GM12878 (cell line): ENCODE results near the gene RMP24.

ENCODE experiments used
- ATAC-seq: fragments of 200-7000 bp; cut with Tn5 transposase; 3 replicates; pipeline ENCODE4 v1.9.1; 2020; ENCODE audit warnings: mild to moderate bottlenecking, moderate library complexity
- BruUV-seq: library from RNA; stranded (reverse); fragments of 400-500 nt; replicated peaks from 2 replicates; lab custom pipeline; 2021; lab: Mats Ljungman, UMichigan
- CTCF ChIA-PET: fragments of 300-600 bp; sonication (Branson Sonifier 250); formaldehyde crosslinking; extraction: SDS; loops from one replicate; lab custom pipeline; 2021; ENCODE audit warnings: inconsistent platforms; lab: Yijun Ruan, JAX
- POLR2A ChIA-PET: fragments of 350-600 bp; formaldehyde crosslinking; extraction: SDS; loops from one replicate; lab custom pipeline; 2021; ENCODE audit warnings: inconsistent platforms; lab: Charles Lee
- RAD21 ChIA-PET: fragments of 300-600 bp; sonication (Branson Sonifier 250); formaldehyde crosslinking; loops from one replicate; lab custom pipeline; 2023; ENCODE audit warnings: antibody characterized with exemption; ENCODE audit not compliant: unreplicated experiment; lab: Charles Lee
- SMC1A ChIA-PET: fragments of 300-600 bp; sonication (Branson Sonifier 250); formaldehyde crosslinking; loops from one replicate; lab custom pipeline; 2023; ENCODE audit not compliant: unreplicated experiment, uncharacterized antibody; lab: Charles Lee
- DNase-seq: peaks from one replicate; pipeline ENCODE4 v3.0.0-alpha.2; 2011; ENCODE audit warnings: low read depth, low spot score
- FAIRE-seq: peaks from 3 replicates; lab custom pipeline; 2011; peaks lifted over from hg19 to GRCh38; lab: Jason Lieb, UNC
- H2AFZ ChIP-seq: 2 replicates; pipeline ENCODE4 v1.6.0; 2011; ENCODE audit warnings: low read depth, low read length, control low read depth; ENCODE audit not compliant: control insufficient read depth
- H3K27ac ChIP-seq: 2 replicates; pipeline ENCODE4 v1.5.1; 2011; ENCODE audit warnings: control low read depth; ENCODE audit not compliant: control insufficient read depth, insufficient read depth
- H3K27me3 ChIP-seq, 2 experiments: replicated peaks in 1 of 2; 2 replicates each; pipeline versions ENCODE4 v1.6.0 to v1.6.1; 2011; ENCODE audit warnings: low read length in 1 of 2; ENCODE audit not compliant: control insufficient read depth in 2 of 2, insufficient read depth in 2 of 2
- H3K36me3 ChIP-seq, 2 experiments: 2 replicates each; pipeline ENCODE4 v1.5.1; 2011; ENCODE audit warnings: low read length in 1 of 2; ENCODE audit not compliant: control insufficient read depth in 2 of 2, insufficient read depth in 2 of 2
- H3K4me1 ChIP-seq: 2 replicates; pipeline ENCODE4 v1.6.1; 2011; ENCODE audit warnings: mild to moderate bottlenecking, low read length, moderate library complexity, mixed read lengths; ENCODE audit not compliant: control insufficient read depth, insufficient read depth
- H3K4me2 ChIP-seq: 2 replicates; pipeline ENCODE4 v1.6.0; 2011; ENCODE audit warnings: control low read depth; ENCODE audit not compliant: control insufficient read depth, insufficient read depth
- H3K4me3 ChIP-seq: fragments of 200-600 bp; sonication (generic); 2 replicates; pipeline ENCODE4 v1.5.1; 2016
- H3K79me2 ChIP-seq: 2 replicates; pipeline ENCODE4 v1.6.0; 2011; ENCODE audit warnings: low read length; ENCODE audit not compliant: control insufficient read depth, insufficient read depth
- H3K9ac ChIP-seq: 2 replicates; pipeline ENCODE4 v1.8.0; 2011; ENCODE audit warnings: low read length, control low read depth, mixed read lengths; ENCODE audit not compliant: control insufficient read depth, insufficient read depth
- H3K9me3 ChIP-seq: replicated peaks from 3 replicates; pipeline ENCODE4 v1.5.1; 2011; ENCODE audit warnings: mild to moderate bottlenecking, low read length; ENCODE audit not compliant: control insufficient read depth, insufficient read depth
- H4K20me1 ChIP-seq: 2 replicates; pipeline ENCODE4 v1.6.0; 2011; ENCODE audit not compliant: control insufficient read depth, insufficient read depth
- BCL11A ChIP-seq: IDR thresholded peaks from 2 replicates; pipeline ENCODE4 v1.6.1; 2011; ENCODE audit warnings: low read depth, low read length
- PAX8 ChIP-seq: fragments of 450-650 bp; IDR thresholded peaks from 2 replicates; pipeline ENCODE4 v1.6.1; 2017; ENCODE audit warnings: mild to moderate bottlenecking, moderate library complexity
- SIN3A ChIP-seq: IDR thresholded peaks from 2 replicates; pipeline ENCODE4 v1.6.1; 2012; ENCODE audit warnings: low read depth, low read length, improper control_type of control experiment
- STAT1 ChIP-seq: fragments of 450-650 bp; conservative IDR thresholded peaks from 2 replicates; pipeline ENCODE4 v1.6.1; 2014; ENCODE audit warnings: antibody characterized with exemption, mild to moderate bottlenecking
- WGBS: methylation state at CpG from one replicate; pipeline ENCODE4 v1.1.6; 2016; ENCODE audit warnings: low lambda C conversion rate; ENCODE audit not compliant: insufficient replicate concordance, insufficient coverage; ENCODE audit errors: missing lambda C conversion rate; 5-methylcytosine and 5-hydroxymethylcytosine counted together
- in situ Hi-C: fragments of 300-500 bp; cut with MboI; formaldehyde crosslinking; loops from 9 replicates; pipeline ENCODE4 v1.14.3; 2018; ENCODE audit warnings: mixed read lengths
- intact Hi-C: fragments of 100-400 bp; cut with micrococcal nuclease; formaldehyde crosslinking; loops from one replicate; pipeline ENCODE4 v1.14.2; 2022; ENCODE audit not compliant: unreplicated experiment
- TF ChIP-seq, protein P1 (sequence below): IDR thresholded peaks from 2 replicates; pipeline ENCODE4 v1.6.1; 2012; ENCODE audit warnings: low read depth, low read length, improper control_type of control experiment
- TF ChIP-seq, protein P2 (sequence below): fragments of 450-650 bp; IDR thresholded peaks from 2 replicates; pipeline ENCODE4 v1.6.1; 2018; ENCODE audit warnings: borderline replicate concordance, mild to moderate bottlenecking; ENCODE audit not compliant: partially characterized antibody
- TF ChIP-seq, protein P3 (sequence below): IDR thresholded peaks from 2 replicates; pipeline ENCODE4 v1.6.1; 2012; ENCODE audit warnings: mild to moderate bottlenecking, low read depth, low read length

The RMP24 gene

DNA sequence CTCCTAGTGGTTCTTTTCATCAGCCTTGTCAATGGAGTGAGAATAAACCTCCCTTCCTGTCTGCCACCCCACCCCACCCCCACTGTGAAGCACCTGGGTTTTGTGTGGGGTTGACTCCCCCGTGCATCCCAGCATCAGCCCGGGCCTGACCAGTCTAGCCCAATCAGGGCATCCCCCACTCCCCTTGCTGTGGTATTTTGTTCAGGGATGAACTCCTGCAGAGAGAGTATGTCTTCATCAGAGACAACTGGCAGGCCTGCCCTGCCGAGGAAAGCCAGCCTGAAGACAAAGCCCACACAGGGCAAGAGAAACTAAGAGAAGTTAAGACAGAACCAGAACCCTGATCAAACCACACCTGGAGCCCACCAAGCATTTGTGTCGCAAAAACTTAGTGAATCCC is 36.7 kb upstream of the RMP24 start:
- POLR2A ChIA-PET = no interaction called here
- Histone ChIP-seq H3K4me2 (no peak overlapping the region), H3K36me3 (no peaks in the 10 kb centered on the region), H3K27ac (no peak overlapping the region), H4K20me1 (no peaks in the 10 kb centered on the region), H3K9ac (no peak overlapping the region), H2AFZ (no peak overlapping the region), H3K4me1 (no peaks in the 10 kb centered on the region), H3K4me3 (no peak overlapping the region), H3K9me3 (no peaks in the 10 kb centered on the region), H3K79me2 (no peaks in the 10 kb centered on the region), H3K27me3 (no peaks in the 10 kb centered on the region; a peak in 1 of 4 replicates)
- TF ChIP-seq, protein P1, sequence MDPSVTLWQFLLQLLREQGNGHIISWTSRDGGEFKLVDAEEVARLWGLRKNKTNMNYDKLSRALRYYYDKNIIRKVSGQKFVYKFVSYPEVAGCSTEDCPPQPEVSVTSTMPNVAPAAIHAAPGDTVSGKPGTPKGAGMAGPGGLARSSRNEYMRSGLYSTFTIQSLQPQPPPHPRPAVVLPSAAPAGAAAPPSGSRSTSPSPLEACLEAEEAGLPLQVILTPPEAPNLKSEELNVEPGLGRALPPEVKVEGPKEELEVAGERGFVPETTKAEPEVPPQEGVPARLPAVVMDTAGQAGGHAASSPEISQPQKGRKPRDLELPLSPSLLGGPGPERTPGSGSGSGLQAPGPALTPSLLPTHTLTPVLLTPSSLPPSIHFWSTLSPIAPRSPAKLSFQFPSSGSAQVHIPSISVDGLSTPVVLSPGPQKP = no peak
- TF ChIP-seq, protein P2, sequence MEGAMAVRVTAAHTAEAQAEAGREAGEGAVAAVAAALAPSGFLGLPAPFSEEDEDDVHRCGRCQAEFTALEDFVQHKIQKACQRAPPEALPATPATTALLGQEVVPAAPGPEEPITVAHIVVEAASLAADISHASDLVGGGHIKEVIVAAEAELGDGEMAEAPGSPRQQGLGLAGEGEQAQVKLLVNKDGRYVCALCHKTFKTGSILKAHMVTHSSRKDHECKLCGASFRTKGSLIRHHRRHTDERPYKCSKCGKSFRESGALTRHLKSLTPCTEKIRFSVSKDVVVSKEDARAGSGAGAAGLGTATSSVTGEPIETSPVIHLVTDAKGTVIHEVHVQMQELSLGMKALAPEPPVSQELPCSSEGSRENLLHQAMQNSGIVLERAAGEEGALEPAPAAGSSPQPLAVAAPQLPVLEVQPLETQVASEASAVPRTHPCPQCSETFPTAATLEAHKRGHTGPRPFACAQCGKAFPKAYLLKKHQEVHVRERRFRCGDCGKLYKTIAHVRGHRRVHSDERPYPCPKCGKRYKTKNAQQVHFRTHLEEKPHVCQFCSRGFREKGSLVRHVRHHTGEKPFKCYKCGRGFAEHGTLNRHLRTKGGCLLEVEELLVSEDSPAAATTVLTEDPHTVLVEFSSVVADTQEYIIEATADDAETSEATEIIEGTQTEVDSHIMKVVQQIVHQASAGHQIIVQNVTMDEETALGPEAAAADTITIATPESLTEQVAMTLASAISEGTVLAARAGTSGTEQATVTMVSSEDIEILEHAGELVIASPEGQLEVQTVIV = no peak
- TF ChIP-seq SIN3A = no peak
- TF ChIP-seq, protein P3, sequence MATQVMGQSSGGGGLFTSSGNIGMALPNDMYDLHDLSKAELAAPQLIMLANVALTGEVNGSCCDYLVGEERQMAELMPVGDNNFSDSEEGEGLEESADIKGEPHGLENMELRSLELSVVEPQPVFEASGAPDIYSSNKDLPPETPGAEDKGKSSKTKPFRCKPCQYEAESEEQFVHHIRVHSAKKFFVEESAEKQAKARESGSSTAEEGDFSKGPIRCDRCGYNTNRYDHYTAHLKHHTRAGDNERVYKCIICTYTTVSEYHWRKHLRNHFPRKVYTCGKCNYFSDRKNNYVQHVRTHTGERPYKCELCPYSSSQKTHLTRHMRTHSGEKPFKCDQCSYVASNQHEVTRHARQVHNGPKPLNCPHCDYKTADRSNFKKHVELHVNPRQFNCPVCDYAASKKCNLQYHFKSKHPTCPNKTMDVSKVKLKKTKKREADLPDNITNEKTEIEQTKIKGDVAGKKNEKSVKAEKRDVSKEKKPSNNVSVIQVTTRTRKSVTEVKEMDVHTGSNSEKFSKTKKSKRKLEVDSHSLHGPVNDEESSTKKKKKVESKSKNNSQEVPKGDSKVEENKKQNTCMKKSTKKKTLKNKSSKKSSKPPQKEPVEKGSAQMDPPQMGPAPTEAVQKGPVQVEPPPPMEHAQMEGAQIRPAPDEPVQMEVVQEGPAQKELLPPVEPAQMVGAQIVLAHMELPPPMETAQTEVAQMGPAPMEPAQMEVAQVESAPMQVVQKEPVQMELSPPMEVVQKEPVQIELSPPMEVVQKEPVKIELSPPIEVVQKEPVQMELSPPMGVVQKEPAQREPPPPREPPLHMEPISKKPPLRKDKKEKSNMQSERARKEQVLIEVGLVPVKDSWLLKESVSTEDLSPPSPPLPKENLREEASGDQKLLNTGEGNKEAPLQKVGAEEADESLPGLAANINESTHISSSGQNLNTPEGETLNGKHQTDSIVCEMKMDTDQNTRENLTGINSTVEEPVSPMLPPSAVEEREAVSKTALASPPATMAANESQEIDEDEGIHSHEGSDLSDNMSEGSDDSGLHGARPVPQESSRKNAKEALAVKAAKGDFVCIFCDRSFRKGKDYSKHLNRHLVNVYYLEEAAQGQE = no peak
- no peak for TF ChIP-seq BCL11A
- no peak for TF ChIP-seq PAX8
- TF ChIP-seq STAT1 = no peak
- intact Hi-C loops (no loop called here), in situ Hi-C loops (no loop called here)
- CTCF ChIA-PET = interaction anchor here (0.8 to 1.4 kb wide), 3 partner anchors 11 to 179 kb away, joined by 3 to 5 read pairs (median 3); no protein-coding TSS in a partner anchor
- ATAC-seq = no peak
- SMC1A ChIA-PET = no interaction called here
- no peak for DNase-seq
- 11% methylated on average over 4 of the region's 4 CpGs for WGBS
- BruUV-seq = no TSS peak
- RAD21 ChIA-PET = no interaction called here
- FAIRE-seq = no peak
